Measurements from ENCODE around the gene HDDC2. TPM values are rescaled to one million over a fixed set of nuclear protein-coding genes. Genes with fewer than 3 reads are reported as not detected.

The HDDC2 gene
- total and polyA plus RNA-seq, 2 of the 8 experiments (the other 6 are each of a cell fraction or from before 2014, with no cell fraction given): 89.3 to 129 TPM

DNA sequence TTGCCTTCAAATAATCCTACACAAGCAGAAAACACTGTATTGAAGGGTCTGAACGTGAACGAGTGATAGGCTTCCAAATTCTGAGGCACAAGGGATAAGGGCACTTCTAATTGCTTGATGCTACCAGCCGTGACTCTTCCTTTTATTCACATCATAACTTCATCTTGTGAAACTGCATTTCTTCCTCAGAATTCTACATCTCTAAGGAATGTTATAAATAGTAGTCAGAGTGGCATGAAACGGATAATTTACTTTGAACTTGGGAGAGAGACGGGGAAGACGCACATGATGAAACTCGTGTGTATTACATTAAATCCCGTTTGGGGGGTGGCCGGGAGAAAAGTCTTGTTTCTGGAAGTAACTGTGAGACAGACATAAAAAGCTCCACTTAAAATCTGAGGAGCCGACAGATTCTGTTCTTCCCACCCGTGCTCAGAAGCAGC, 754 bp downstream of the HDDC2 start:
- H3K9ac ChIP-seq (replicated peaks in 1 of 4; ENCODE audit: extremely low read depth in 1 of 4, low read depth in 3 of 4, low read length in 3 of 4): peak overlapping the region in 3 of 4 experiments; percentile 66 to 87 (median 83); a peak in 6 of 7 replicates
- whole genome bisulfite sequencing, 2 experiments (ENCODE audit: extremely low coverage in 1 of 2, insufficient coverage in 1 of 2, insufficient read length in 1 of 2, insufficient replicate concordance in 2 of 2, low coverage in 1 of 2, low lambda C conversion rate in 2 of 2, missing lambda C conversion rate in 1 of 2): 13% methylated on average over 11 of the region's 11 CpGs; no CpG with 5 or more reads in 1 of the 2 experiments
- H3K56ac ChIP-seq (replicated peaks; ENCODE audit: insufficient read length, low read depth, low read length): no peak overlapping the region
- no peaks in the 10 kb centered on the region for H3K9me3 ChIP-seq (ENCODE audit: insufficient read depth in 2 of 2, low read depth in 1 of 2, low read length in 1 of 2)
- H2BK120ac ChIP-seq (replicated peaks; ENCODE audit: low read depth, low read length): no peak overlapping the region
- H4K91ac ChIP-seq (replicated peaks; ENCODE audit: insufficient read length, low read length): peak overlapping the region; percentile 22
- H3K14ac ChIP-seq (ENCODE audit: insufficient read length): no peak overlapping the region
- H2BK20ac ChIP-seq (ENCODE audit: low read length): no peak overlapping the region
- no peak overlapping the region for H4K5ac ChIP-seq (ENCODE audit: insufficient read length, low read depth, low read length)
- peak overlapping the region; percentile 35 for H3K4ac ChIP-seq (replicated peaks; ENCODE audit: insufficient read length, low read depth, low read length)
- H4K8ac ChIP-seq (ENCODE audit: extremely low read depth, insufficient read depth, low read length): peak overlapping the region; percentile 97; the same call in 1 of the 2 replicates
- H3K4me1 ChIP-seq (replicated peaks in 1 of 4; ENCODE audit: control insufficient read depth in 3 of 4, insufficient read depth in 4 of 4, low read length in 3 of 4): no peaks in the 10 kb centered on the region; a peak in 1 of 7 replicates
- ChIA-PET POLR2A (ENCODE audit: partially characterized antibody) (interaction anchor here (0.6 to 1.9 kb wide), 8 partner anchors 9 to 765 kb away, joined by 3 to 6 read pairs (median 4); partner anchors contain the start of genes NCOA7 and TPD52L1), CTCF (ENCODE audit: partially characterized antibody) (interaction anchor here (0.9 to 2.1 kb wide), 11 partner anchors 10 to 491 kb away, joined by 3 to 8 read pairs (median 4); no protein-coding TSS in a partner anchor)
- H4K20me1 ChIP-seq (replicated peaks in 1 of 2; ENCODE audit: control insufficient read depth in 1 of 2, insufficient read depth in 2 of 2, low read length in 2 of 2): no peaks in the 10 kb centered on the region
- TF ChIP-seq KDM1A (IDR thresholded peaks at IDR 0.05; ENCODE audit: borderline replicate concordance, low read length) (no peak), CHD1 (IDR thresholded peaks at IDR 0.05; ENCODE audit: low read depth, low read length) (no peak)
- no peak overlapping the region for H2AK5ac ChIP-seq (ENCODE audit: low read depth, low read length)
- H3K79me1 ChIP-seq (ENCODE audit: low read depth, low read length): peaks cover 3% of the 10 kb centered on the region; the same call in 1 of the 2 replicates
- peak overlapping the region; percentile 66 to 91 for H3K4me2 ChIP-seq (ENCODE audit: insufficient read depth in 1 of 2, low read depth in 2 of 2, low read length in 2 of 2)
- peak overlapping the region; percentile 62; the same call in 1 of the 2 replicates for H3K18ac ChIP-seq (ENCODE audit: extremely low read depth, low read length)
- 0 out of 2 replicates have a peak overlapping the region, but pooled peaks have one; percentile 73 for H2BK5ac ChIP-seq (ENCODE audit: low read depth, low read length)
- no peaks in the 10 kb centered on the region for H3K27me3 ChIP-seq (replicated peaks in 1 of 4; ENCODE audit: control insufficient read depth in 3 of 4, extremely low read depth in 1 of 4, insufficient read depth in 3 of 4, low read length in 3 of 4)
- FAIRE-seq: no peak
- peaks cover 11 to 39% (median 24%) of the 10 kb centered on the region in 4 experiments for H3K36me3 ChIP-seq (ENCODE audit: control insufficient read depth in 2 of 4, insufficient read depth in 4 of 4, low read length in 3 of 4)
- no peaks in the 10 kb centered on the region; the same call in 1 of the 2 replicates for H3K23me2 ChIP-seq (ENCODE audit: low read depth, low read length)
- H3K23ac ChIP-seq (ENCODE audit: insufficient read length): no peak overlapping the region
- H2BK12ac ChIP-seq (ENCODE audit: low read depth, low read length): no peak overlapping the region
- no peak overlapping the region for H2AFZ ChIP-seq (ENCODE audit: low read length)
- H3K27ac ChIP-seq (ENCODE audit: low read depth, low read length): peak overlapping the region; percentile 73; the same call in 1 of the 2 replicates
- no peak for DNase-seq (ENCODE audit: low read depth in 1 of 2, low spot score in 2 of 2)
- H3K4me3 ChIP-seq (ENCODE audit: extremely low read depth in 1 of 4, insufficient read depth in 2 of 4, low read depth in 3 of 4, low read length in 4 of 4): peak overlapping the region; percentile 60 to 82 (median 76)
- no peak overlapping the region for H2BK15ac ChIP-seq (ENCODE audit: low read length)
- peaks cover 0 to 18% of the 10 kb centered on the region in 2 experiments; a peak in 2 of 4 replicates for H3K79me2 ChIP-seq (ENCODE audit: control insufficient read depth in 1 of 2, insufficient read depth in 2 of 2, low read length in 2 of 2)

Measured in H1 (cell line).